Fibroblast of peridontal ligament (primary cell): ENCODE measurements around the gene ILDR1.
"Not testable (repeated sequence)": the region's sequence is repeated elsewhere in the genome, so short reads cannot be mapped to it uniquely, and the experiment has no call there.

ENCODE experiments used
- DNase-seq: peaks from one replicate; pipeline ENCODE4 v3.0.0-alpha.2; 2010; ENCODE audit errors: extremely low read depth

Gene ILDR1

GRCh38 chr3:122021811-122022401 lies at the start of gene ILDR1:
TSS of gene ILDR1 (minus strand) at chr3:122022247. CDS start at chr3:122022077, 170 bp downstream.
- DNase-seq: no peak

GRCh38 chr3:122067588-122068240 lies 45.7 kb upstream of the ILDR1 start:
- no peak for DNase-seq

- DNase-seq: no peak
Observed at GRCh38 chr3:122067214-122067550, 45.1 kb upstream of the ILDR1 start.

- DNase-seq: no peak
Observed at GRCh38 chr3:122066331-122067213, 44.5 kb upstream of the ILDR1 start.

GRCh38 chr3:122064326-122064725 lies 42.3 kb upstream of the ILDR1 start:
- DNase-seq: no peak

GRCh38 chr3:122063908-122064307 lies 41.9 kb upstream of the ILDR1 start:
- no peak for DNase-seq

- no peak for DNase-seq
Observed at GRCh38 chr3:122060040-122060698, 38.1 kb upstream of the ILDR1 start.

- no peak for DNase-seq
Observed at GRCh38 chr3:122058294-122058693, 36.2 kb upstream of the ILDR1 start.

- DNase-seq: no peak
Observed at GRCh38 chr3:122057671-122058070, 35.6 kb upstream of the ILDR1 start.

GRCh38 chr3:122055215-122055614 lies 33.2 kb upstream of the ILDR1 start, which contains the start of gene CD86:
TSS of gene CD86 (plus strand) at chr3:122055362. CDS start at chr3:122055490, 128 bp downstream.
- no peak for DNase-seq

- DNase-seq: no peak
Observed at GRCh38 chr3:122052968-122053367, 30.9 kb upstream of the ILDR1 start.

- not testable (repeated sequence) for DNase-seq
Observed at GRCh38 chr3:122047773-122048172, 25.7 kb upstream of the ILDR1 start.

- not testable (repeated sequence) for DNase-seq
Observed at GRCh38 chr3:122047296-122047695, 25.2 kb upstream of the ILDR1 start.

GRCh38 chr3:122033023-122033422 lies 11.0 kb upstream of the ILDR1 start:
- no peak for DNase-seq

GRCh38 chr3:122032531-122032930 lies 10.5 kb upstream of the ILDR1 start:
- no peak for DNase-seq

- no peak for DNase-seq
Observed at GRCh38 chr3:122031123-122031468, 9.0 kb upstream of the ILDR1 start.

GRCh38 chr3:122030381-122031122 lies 8.5 kb upstream of the ILDR1 start:
- DNase-seq: peak; percentile 54

- DNase-seq: no peak
Observed at GRCh38 chr3:122025296-122025695, 3.2 kb upstream of the ILDR1 start.

- no peak for DNase-seq
Observed at GRCh38 chr3:122024800-122025199, 2.8 kb upstream of the ILDR1 start.

- no peak for DNase-seq
Observed at GRCh38 chr3:122023335-122023910, 1.4 kb upstream of the ILDR1 start.

- DNase-seq: no peak
Observed at GRCh38 chr3:122021037-122021436, 1.0 kb downstream of the ILDR1 start.
